Keratinocyte (primary cell): ENCODE measurements around the gene GLRX5. TPM values are rescaled to one million over a fixed set of nuclear protein-coding genes. Genes with fewer than 3 reads are reported as not detected.

Experiments
- DNase-seq: peaks from one replicate; pipeline ENCODE4 v3.0.0-alpha.2; 2011; ENCODE audit warnings: low read depth, missing footprints, low spot score
- FAIRE-seq: peaks from 2 replicates; lab custom pipeline; 2011; peaks lifted over from hg19 to GRCh38; lab: Jason Lieb, UNC
- H2AFZ ChIP-seq: 2 replicates; pipeline ENCODE4 v1.6.0; 2012; ENCODE audit warnings: low read length, control low read depth, inconsistent platforms; ENCODE audit not compliant: control insufficient read depth
- H3K27ac ChIP-seq: 2 replicates; pipeline ENCODE4 v1.5.1; 2011; ENCODE audit warnings: low read length; ENCODE audit not compliant: control insufficient read depth, insufficient read depth
- H3K27me3 ChIP-seq: 3 replicates; pipeline ENCODE4 v1.6.0; 2011; ENCODE audit warnings: low read length; ENCODE audit not compliant: control insufficient read depth, insufficient read depth; ENCODE audit errors: extremely low read depth
- H3K36me3 ChIP-seq, 2 experiments: 2 replicates in 1 of 2; 3 replicates in 1 of 2; pipeline ENCODE4 v1.5.1; 2011; ENCODE audit warnings: low read length in 2 of 2, mild to moderate bottlenecking in 1 of 2; ENCODE audit not compliant: control insufficient read depth in 2 of 2, insufficient read depth in 2 of 2; ENCODE audit errors: extremely low read depth in 1 of 2
- H3K4me1 ChIP-seq: 3 replicates; pipeline ENCODE4 v1.5.1; 2011; ENCODE audit warnings: low read length; ENCODE audit not compliant: control insufficient read depth, insufficient read depth; ENCODE audit errors: extremely low read depth
- H3K4me2 ChIP-seq: 3 replicates; pipeline ENCODE4 v1.6.0; 2011; ENCODE audit warnings: low read depth, low read length; ENCODE audit not compliant: control insufficient read depth, insufficient read depth; ENCODE audit errors: extremely low read depth
- H3K4me3 ChIP-seq, 3 experiments: fragments of 200-600 bp in 1 of 3; sonication (generic) in 1 of 3; 2 replicates in 2 of 3; 3 replicates in 1 of 3; pipeline ENCODE4 v1.5.1; 2011 to 2016; ENCODE audit warnings: low read length in 3 of 3, mild to moderate bottlenecking in 3 of 3, control low read depth in 2 of 3, inconsistent platforms in 1 of 3, low read depth in 1 of 3, mixed read lengths in 1 of 3, mixed run types in 1 of 3, moderate library complexity in 1 of 3; ENCODE audit not compliant: control insufficient read depth in 2 of 3, insufficient read depth in 2 of 3; ENCODE audit errors: extremely low read depth in 1 of 3
- H3K79me2 ChIP-seq: 2 replicates; pipeline ENCODE4 v1.6.0; 2012; ENCODE audit warnings: low read length; ENCODE audit not compliant: control insufficient read depth, insufficient read depth
- H3K9ac ChIP-seq: 3 replicates; pipeline ENCODE4 v1.6.0; 2011; ENCODE audit warnings: low read length; ENCODE audit not compliant: control insufficient read depth, insufficient read depth; ENCODE audit errors: extremely low read depth
- H3K9me1 ChIP-seq: 3 replicates; pipeline ENCODE4 v1.6.0; 2011; ENCODE audit warnings: low read length; ENCODE audit not compliant: control insufficient read depth, insufficient read depth; ENCODE audit errors: extremely low read depth
- H3K9me3 ChIP-seq: 2 replicates; pipeline ENCODE4 v1.5.1; 2012; ENCODE audit warnings: low read depth, low read length; ENCODE audit not compliant: control insufficient read depth
- H4K20me1 ChIP-seq: 3 replicates; pipeline ENCODE4 v1.6.0; 2011; ENCODE audit warnings: low read length; ENCODE audit not compliant: control insufficient read depth, insufficient read depth; ENCODE audit errors: extremely low read depth
- EZH2 ChIP-seq: IDR thresholded peaks from one replicate; pipeline ENCODE4 v1.6.1; 2012; ENCODE audit warnings: inconsistent platforms, mild to moderate bottlenecking, low read length, moderate library complexity
- dilution Hi-C: fragments of 300-500 bp; cut with MboI; formaldehyde crosslinking; loops from one replicate; pipeline ENCODE4 v1.7.0; 2020; ENCODE audit warnings: low sequenced_read_pairs; ENCODE audit not compliant: extremely low pct_ligation_motif_present
- polyA plus RNA-seq, 5 experiments: library from polyadenylated mRNA; depleted of rRNA in 3 of 5; stranded (reverse) in 3 of 5; stranded (forward) in 1 of 5; unstranded in 1 of 5; fragments of >200 nt; gene quantifications; 1 replicate in 1 of 5; 2 replicates in 3 of 5; 3 replicates in 1 of 5; pipeline versions ENCODE4 v1.2.1 to v1.2.3, GENCODE V29; 2011 to 2012; ENCODE audit warnings: missing spikeins in 2 of 5, low read depth in 1 of 5, low replicate concordance in 1 of 5
- TF ChIP-seq, protein P1 (sequence below), 3 experiments: IDR thresholded peaks in 1 of 3; conservative IDR thresholded peaks in 1 of 3; optimal IDR thresholded peaks in 1 of 3; 2 replicates in 2 of 3; 3 replicates in 1 of 3; pipeline versions ENCODE3 to v1.5.1; 2011; ENCODE audit warnings: low read length in 3 of 3, mild to moderate bottlenecking in 3 of 3, moderate library complexity in 2 of 3, control low read depth in 1 of 3, inconsistent platforms in 1 of 3; ENCODE audit not compliant: insufficient read depth in 2 of 3; ENCODE audit errors: extremely low read depth in 1 of 3

GLRX5 gene
- polyA plus RNA-seq, 1 donor (not counting 4 experiments of a cell fraction or from before 2014, with no cell fraction given): 60.9 TPM

DNA sequence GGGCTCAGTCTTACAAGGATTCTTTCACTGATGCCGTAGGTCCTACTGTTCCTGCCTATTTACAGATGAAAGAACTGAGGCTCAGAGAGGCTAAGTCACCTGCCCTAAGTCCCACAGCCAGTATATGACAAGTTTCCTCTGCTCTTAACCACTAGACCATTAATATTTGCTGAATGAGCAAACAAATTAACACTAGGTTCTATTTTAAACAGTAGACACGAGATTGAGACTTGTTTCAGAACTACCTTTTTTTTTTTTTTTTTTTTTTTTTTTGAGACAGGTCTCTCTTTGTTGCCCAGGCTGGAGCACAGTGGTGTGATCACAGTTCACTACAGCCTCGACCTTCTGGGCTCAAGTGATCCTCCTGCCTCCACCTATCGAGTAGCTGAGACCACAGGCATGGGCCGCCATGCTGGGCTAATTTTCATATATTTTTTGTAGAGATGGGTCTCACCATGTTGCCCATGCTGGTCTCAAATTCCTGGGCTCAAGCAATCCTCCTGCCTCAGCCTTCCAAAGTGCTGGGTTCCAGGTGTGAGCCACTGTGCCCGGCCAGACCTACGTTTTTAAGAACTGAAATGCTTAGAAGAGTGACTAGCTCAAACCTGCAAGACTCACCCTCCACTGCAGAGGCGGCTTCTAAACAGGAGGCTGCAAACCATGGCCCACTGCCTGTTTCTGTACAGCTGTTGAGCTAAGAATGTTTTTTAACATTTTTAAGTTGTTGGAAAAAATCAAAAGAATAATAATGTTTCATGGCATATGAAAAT lies 31.3 kb upstream of the GLRX5 start:
- no peaks in the 10 kb centered on the region for H3K9me3 ChIP-seq
- no peak for FAIRE-seq
- dilution Hi-C loops: no loop called here
- no peak overlapping the region for H2AFZ ChIP-seq
- H4K20me1 ChIP-seq: peaks cover 2% of the 10 kb centered on the region
- H3K4me3 ChIP-seq: no peak overlapping the region
- H3K4me1 ChIP-seq: peaks cover 20% of the 10 kb centered on the region
- H3K36me3 ChIP-seq: peaks cover 0 to 3% of the 10 kb centered on the region in 2 experiments
- no peak overlapping the region for H3K9ac ChIP-seq
- no peaks in the 10 kb centered on the region for H3K79me2 ChIP-seq
- no peak overlapping the region for H3K4me2 ChIP-seq
- DNase-seq: no peak
- H3K27ac ChIP-seq: no peak overlapping the region
- H3K9me1 ChIP-seq: peaks cover 2% of the 10 kb centered on the region
- TF ChIP-seq, protein P1, sequence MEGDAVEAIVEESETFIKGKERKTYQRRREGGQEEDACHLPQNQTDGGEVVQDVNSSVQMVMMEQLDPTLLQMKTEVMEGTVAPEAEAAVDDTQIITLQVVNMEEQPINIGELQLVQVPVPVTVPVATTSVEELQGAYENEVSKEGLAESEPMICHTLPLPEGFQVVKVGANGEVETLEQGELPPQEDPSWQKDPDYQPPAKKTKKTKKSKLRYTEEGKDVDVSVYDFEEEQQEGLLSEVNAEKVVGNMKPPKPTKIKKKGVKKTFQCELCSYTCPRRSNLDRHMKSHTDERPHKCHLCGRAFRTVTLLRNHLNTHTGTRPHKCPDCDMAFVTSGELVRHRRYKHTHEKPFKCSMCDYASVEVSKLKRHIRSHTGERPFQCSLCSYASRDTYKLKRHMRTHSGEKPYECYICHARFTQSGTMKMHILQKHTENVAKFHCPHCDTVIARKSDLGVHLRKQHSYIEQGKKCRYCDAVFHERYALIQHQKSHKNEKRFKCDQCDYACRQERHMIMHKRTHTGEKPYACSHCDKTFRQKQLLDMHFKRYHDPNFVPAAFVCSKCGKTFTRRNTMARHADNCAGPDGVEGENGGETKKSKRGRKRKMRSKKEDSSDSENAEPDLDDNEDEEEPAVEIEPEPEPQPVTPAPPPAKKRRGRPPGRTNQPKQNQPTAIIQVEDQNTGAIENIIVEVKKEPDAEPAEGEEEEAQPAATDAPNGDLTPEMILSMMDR (optimal IDR thresholded peaks at IDR 0.05 in 1 of 3, IDR thresholded peaks at IDR 0.05 in 1 of 3, conservative IDR thresholded peaks at IDR 0.05 in 1 of 3; ENCODE audit: extremely low read depth in 1 of 3, insufficient read depth in 2 of 3, low read length in 3 of 3): no peak
- no peak for TF ChIP-seq EZH2
- no peaks in the 10 kb centered on the region for H3K27me3 ChIP-seq

DNA sequence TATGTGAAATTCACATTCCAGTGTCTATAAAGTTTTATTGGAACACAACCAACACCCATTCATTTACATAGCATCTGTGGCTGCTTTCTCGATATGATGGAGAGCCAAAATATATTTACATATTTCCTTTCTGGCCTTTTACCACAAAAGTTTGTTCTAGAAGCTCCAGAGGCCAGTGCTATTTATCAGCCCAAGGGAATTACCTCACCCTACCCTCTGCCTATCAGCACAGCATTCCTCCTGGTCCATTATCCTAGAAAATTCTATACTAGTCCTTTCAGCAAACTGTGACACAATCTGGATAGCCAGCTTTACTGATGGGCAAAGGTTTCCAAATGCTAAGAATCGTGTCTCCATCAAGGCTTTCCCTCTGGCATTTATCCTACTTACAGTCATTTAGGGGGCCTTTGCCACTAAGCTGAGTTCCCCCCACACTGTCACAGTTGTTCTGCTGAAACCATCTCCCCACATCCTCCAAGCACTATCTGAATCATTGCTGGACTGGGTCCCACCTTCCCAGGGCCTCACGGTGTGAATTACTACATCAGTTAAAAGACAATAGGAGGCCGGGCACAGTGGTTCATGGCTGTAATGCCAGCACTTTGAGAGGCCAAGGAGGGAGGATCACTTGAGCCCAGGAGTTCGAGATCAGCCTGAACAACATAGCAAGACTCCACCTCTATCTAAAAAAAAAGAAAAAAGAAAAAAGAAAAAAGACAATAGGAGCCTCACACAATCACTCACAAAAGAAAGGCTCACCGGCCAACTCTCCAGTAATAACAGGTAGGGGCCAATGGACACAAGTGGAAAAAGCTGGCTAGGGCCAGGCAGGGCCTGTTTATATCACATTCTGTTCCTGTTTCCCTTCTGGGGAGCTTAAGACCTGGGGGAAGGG lies 30.5 kb upstream of the GLRX5 start:
- H3K4me2 ChIP-seq: no peak overlapping the region
- H2AFZ ChIP-seq: no peak overlapping the region
- FAIRE-seq (no peak), DNase-seq (no peak)
- H3K27me3 ChIP-seq: no peaks in the 10 kb centered on the region
- no peaks in the 10 kb centered on the region for H3K9me3 ChIP-seq
- no peak overlapping the region for H3K9ac ChIP-seq
- H3K36me3 ChIP-seq: peaks cover 0 to 3% of the 10 kb centered on the region in 2 experiments
- TF ChIP-seq, protein P1 (optimal IDR thresholded peaks at IDR 0.05 in 1 of 3, IDR thresholded peaks at IDR 0.05 in 1 of 3, conservative IDR thresholded peaks at IDR 0.05 in 1 of 3; ENCODE audit: extremely low read depth in 1 of 3, insufficient read depth in 2 of 3, low read length in 3 of 3): no peak
- no peak for TF ChIP-seq EZH2
- dilution Hi-C loops: no loop called here
- H3K4me1 ChIP-seq: peaks cover 20% of the 10 kb centered on the region
- peaks cover 2% of the 10 kb centered on the region for H3K9me1 ChIP-seq
- H3K4me3 ChIP-seq: no peak overlapping the region
- no peaks in the 10 kb centered on the region for H3K79me2 ChIP-seq
- peaks cover 2% of the 10 kb centered on the region for H4K20me1 ChIP-seq
- H3K27ac ChIP-seq: no peak overlapping the region
